ENCODE results near the gene CALM1.

The CALM1 gene

DNA sequence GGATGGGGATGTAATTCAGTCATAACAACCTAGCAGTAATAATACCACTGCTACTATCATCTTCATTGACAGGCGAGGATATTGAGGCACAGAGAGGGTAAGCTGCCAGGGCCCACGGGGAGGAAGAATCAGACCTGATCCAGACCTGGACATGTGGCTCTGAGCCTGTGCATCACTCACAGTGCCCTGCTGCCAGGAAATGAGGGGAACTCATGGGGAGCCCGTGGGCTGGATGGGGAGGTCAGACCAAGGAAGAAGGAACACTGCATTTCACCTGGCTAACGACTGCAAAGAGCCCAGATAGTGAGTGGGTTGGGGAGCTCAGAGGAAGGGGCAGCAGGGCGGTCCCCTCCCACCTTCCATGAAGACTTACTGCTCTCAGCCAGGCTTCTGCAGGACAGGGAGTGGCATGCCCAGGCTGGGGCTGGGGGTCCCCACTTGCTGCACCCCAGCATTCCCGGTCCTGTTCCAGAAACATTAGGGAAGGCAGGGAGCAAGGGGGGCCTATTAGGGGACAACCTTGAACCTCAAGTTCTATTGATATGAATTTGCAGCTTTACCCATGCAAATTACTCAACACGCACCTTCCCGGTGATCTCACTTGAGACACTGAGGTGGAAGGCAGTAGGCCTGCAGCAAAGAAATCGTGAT lies 37.7 kb downstream of the CALM1 start:
- no peak overlapping the region for H3K4me3 ChIP-seq (ENCODE audit: low read length)
- TF ChIP-seq, protein P1, sequence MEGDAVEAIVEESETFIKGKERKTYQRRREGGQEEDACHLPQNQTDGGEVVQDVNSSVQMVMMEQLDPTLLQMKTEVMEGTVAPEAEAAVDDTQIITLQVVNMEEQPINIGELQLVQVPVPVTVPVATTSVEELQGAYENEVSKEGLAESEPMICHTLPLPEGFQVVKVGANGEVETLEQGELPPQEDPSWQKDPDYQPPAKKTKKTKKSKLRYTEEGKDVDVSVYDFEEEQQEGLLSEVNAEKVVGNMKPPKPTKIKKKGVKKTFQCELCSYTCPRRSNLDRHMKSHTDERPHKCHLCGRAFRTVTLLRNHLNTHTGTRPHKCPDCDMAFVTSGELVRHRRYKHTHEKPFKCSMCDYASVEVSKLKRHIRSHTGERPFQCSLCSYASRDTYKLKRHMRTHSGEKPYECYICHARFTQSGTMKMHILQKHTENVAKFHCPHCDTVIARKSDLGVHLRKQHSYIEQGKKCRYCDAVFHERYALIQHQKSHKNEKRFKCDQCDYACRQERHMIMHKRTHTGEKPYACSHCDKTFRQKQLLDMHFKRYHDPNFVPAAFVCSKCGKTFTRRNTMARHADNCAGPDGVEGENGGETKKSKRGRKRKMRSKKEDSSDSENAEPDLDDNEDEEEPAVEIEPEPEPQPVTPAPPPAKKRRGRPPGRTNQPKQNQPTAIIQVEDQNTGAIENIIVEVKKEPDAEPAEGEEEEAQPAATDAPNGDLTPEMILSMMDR (IDR thresholded peaks at IDR 0.05; ENCODE audit: insufficient read depth, low read depth, low read length, missing control alignments), result no peak
- DNase-seq (ENCODE audit: low read depth), result no peak

DNA sequence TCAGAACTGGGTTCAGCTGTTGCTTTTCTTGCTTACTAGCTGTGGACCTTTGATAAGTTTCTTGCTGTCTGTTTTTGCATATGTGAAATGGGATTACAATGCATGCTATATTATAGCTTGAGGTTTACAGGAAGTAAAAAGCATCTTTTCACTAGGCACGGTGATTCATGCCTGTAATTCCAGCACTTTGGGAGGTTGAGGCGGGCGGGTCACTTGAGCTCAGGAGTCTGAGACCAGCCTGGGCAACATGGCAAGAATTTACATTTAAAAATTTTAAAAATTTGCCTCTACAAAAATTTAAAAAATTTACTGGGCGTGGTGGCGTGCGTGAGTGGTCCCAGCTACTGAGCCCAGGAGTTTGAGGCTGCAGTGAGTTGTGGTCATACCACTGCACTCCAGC lies 42.0 kb downstream of the CALM1 start:
- no peak overlapping the region for H3K4me3 ChIP-seq (ENCODE audit: low read length)
- TF ChIP-seq, protein P1 (IDR thresholded peaks at IDR 0.05; ENCODE audit: insufficient read depth, low read depth, low read length, missing control alignments), result no peak
- peak; percentile 43 for DNase-seq (ENCODE audit: low read depth)

DNA sequence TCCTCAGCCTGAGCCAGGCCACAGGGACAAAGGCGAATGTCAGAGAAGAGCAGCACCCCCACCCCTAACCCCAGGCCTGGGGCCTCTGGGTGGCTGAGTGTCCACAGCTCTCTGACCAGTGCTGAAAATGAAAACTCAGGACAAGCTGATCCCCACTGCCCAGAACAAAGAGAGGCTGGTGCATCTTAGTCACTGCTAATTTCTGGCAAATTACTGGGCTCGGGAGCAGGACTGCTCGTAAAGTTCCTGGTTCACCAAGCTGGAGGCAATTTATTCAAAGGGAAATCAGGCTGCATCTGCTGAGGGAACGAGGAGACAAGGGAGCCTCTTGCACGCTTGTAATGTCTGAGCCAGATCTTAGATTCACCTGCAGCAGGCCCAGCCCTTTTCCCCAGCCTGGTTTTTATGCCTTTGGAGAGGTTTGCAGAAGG lies 43.2 kb downstream of the CALM1 start:
- TF ChIP-seq, protein P1 (IDR thresholded peaks at IDR 0.05; ENCODE audit: insufficient read depth, low read depth, low read length, missing control alignments), result no peak
- peak; percentile 19 for DNase-seq (ENCODE audit: low read depth)
- no peak overlapping the region for H3K4me3 ChIP-seq (ENCODE audit: low read length)

DNA sequence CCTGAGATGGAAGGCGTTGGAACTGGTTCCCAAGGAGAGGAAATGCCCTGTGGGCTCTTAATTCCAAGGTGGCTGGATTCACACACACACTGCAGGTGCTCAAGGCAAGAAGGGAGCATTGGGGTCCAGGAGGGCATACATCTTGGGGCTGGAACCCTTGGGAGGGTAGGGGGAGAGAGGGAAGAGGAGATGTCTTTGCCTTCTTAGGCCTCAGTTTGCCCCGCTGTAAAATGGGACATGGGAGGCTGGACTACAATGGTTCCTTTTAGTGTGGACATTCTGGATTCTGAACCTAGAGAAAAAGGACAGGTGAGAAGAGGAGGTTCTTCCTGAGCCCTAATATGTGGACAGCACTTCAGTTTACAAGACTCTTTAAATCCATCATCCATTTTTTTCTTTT lies 43.8 kb downstream of the CALM1 start:
- DNase-seq (ENCODE audit: low read depth), result no peak
- TF ChIP-seq, protein P1 (IDR thresholded peaks at IDR 0.05; ENCODE audit: insufficient read depth, low read depth, low read length, missing control alignments), result no peak
- no peak overlapping the region for H3K4me3 ChIP-seq (ENCODE audit: low read length)

DNA sequence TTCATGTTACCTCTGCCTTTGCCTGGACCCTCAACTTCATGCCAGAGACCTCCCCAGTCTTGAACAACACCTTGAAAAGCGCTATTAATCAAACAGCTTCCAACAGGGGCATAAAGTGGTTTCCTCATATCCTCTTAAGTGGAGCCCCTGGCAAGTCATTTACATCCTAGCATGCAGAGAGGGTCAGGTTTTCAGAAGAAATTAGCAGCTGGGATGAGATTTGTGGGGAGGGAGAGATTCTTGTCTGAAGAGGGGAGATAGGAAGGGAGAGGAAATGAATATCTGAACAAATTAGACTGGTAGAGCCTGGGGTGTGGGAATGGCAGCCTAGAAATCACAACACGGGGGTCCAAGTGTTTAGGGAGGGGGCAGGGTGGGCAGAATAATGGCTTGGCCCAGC lies 45.6 kb downstream of the CALM1 start:
- H3K4me3 ChIP-seq (ENCODE audit: low read length), result no peak overlapping the region
- TF ChIP-seq, protein P1 (IDR thresholded peaks at IDR 0.05; ENCODE audit: insufficient read depth, low read depth, low read length, missing control alignments), result no peak
- no peak for DNase-seq (ENCODE audit: low read depth)

DNA sequence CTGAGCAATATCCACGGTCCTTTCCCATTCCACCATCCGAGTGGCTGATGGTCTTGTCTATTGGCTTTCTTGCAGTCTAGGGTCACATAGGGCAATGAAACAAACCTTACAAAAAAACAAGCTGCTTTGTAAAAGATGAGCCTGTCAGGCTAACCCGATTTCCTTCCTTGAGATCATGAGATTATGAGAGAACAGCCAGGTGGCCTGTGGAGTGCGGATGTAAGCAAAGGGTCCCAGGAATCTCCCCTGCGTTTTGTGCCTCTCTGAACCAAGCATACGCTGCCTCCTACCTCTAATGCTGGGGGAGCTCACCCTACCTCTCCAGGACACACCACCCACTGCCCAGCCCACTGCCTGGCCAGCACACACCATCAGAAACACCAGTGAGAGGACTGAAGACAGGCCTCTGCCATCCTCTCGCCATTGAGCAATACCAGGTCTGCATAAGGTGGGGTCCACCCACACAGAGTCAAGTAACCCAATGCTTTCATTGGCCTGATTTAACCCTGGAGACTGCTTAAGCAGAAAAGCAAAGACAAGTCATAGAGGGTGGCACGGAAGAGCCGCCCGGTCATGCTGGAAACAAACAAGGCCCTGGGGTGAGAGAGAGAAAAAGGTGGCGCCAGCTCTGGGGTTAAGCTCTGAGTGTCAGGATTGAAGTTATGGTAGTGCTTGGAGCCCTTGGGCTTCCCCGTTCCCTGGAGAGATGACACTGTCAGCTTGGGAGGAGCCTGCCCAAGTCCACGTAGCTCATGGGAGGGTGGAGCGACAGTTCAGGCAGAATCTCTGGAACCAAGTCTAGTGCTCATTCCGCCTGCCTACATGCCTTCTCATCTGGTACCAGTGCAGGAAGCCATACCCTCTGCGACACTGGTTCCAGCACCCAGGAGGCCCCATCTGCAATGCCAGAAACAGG lies 46.6 kb downstream of the CALM1 start:
- no peak overlapping the region for H3K4me3 ChIP-seq (ENCODE audit: low read length)
- DNase-seq (ENCODE audit: low read depth), result peak; percentile 93
- TF ChIP-seq, protein P1 (IDR thresholded peaks at IDR 0.05; ENCODE audit: insufficient read depth, low read depth, low read length, missing control alignments), result no peak
